ENCODE data around the gene ACTMAP. TPM values are rescaled to one million over a fixed set of nuclear protein-coding genes. Genes with fewer than 3 reads are reported as not detected.

The ACTMAP gene
- total and polyA plus RNA-seq, 2 experiments from 2014 or later = 2.5 to 7.3 TPM

DNA sequence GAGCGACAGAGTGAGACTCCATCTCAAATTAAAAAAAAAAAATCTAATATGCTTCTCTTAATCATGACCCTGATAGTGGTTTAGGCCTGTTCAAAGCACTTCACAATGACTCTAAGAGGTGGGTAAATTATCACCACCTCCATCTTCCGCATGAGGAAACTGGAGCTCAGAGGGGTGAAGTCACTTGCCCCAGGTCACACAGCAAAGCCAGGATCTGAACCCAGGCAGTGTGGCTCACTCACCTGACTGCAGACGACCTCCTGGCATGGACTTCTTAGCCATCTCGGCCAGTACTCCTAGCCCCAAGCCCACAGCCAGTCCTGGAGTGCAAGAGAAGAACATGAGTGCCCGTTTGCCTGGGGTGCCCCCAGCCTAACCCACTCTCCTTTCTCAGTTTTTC lies 40.5 kb downstream of the ACTMAP start:
- no peaks in the 10 kb centered on the region for H3F3A ChIP-seq (ENCODE audit: insufficient read depth)
- DNase-seq = no peak
- H3K4me1 ChIP-seq (ENCODE audit: insufficient read depth) = no peaks in the 10 kb centered on the region
- H3K4me2 ChIP-seq (ENCODE audit: unreplicated experiment) = no peak overlapping the region
- H3K9ac ChIP-seq = no peak overlapping the region
- H3K27me3 ChIP-seq (replicated peaks; ENCODE audit: insufficient read depth) = no peaks in the 10 kb centered on the region
- TF ChIP-seq EZH2phosphoT487 (IDR thresholded peaks at IDR 0.05; ENCODE audit: insufficient read depth, low read depth) (no peak), EZH2 (IDR thresholded peaks at IDR 0.05; ENCODE audit: insufficient read depth, poor library complexity, severe bottlenecking) (no peak)
- no peak overlapping the region for H2AFZ ChIP-seq
- 95 to 96% methylated on average over 5 of the region's 5 CpGs for WGBS, 2 experiments (ENCODE audit: low coverage in 1 of 2, low lambda C conversion rate in 2 of 2, missing lambda C conversion rate in 2 of 2)
- H3K36me3 ChIP-seq (ENCODE audit: low read depth) = peaks cover 7% of the 10 kb centered on the region; the same call in 1 of the 2 replicates
- H4K20me1 ChIP-seq (ENCODE audit: insufficient read depth) = no peaks in the 10 kb centered on the region
- no peak overlapping the region for H3K4me3 ChIP-seq
- H3K27ac ChIP-seq = no peak overlapping the region
- no peaks in the 10 kb centered on the region for H3K9me3 ChIP-seq (ENCODE audit: low read depth)
- 0 out of 2 replicates have a peak, but pooled peaks cover 6% of the 10 kb centered on the region for H3K79me2 ChIP-seq (ENCODE audit: insufficient read depth)
- in situ Hi-C loops (cut with MboI) = no loop called here
- H3K9me2 ChIP-seq (ENCODE audit: insufficient read depth) = no peaks in the 10 kb centered on the region

DNA sequence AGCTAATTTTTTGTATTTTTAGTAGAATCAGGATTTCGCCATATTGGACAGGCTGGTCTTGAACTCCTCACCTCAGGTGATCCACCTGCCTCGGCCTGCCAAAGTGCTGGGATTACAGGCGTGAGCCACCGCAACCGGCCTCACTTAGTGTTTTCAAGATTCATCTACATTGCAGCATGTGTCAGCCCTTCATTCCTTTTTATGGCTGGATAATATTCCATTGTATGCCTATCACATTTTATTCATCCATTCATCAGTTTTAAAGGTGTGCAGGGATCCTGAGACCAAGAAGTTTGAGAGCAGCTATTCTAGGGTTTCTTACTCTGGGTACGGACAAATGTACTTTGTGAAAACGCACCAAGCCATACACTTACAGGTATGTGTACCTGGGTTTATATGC lies 42.7 kb downstream of the ACTMAP start:
- H3K4me3 ChIP-seq = no peak overlapping the region
- H3K9ac ChIP-seq = no peak overlapping the region
- in situ Hi-C loops (cut with MboI) = no loop called here
- no peaks in the 10 kb centered on the region for H3K9me3 ChIP-seq (ENCODE audit: low read depth)
- no peak for DNase-seq
- H3K27me3 ChIP-seq (replicated peaks; ENCODE audit: insufficient read depth) = no peaks in the 10 kb centered on the region
- H3K9me2 ChIP-seq (ENCODE audit: insufficient read depth) = no peaks in the 10 kb centered on the region
- TF ChIP-seq EZH2phosphoT487 (IDR thresholded peaks at IDR 0.05; ENCODE audit: insufficient read depth, low read depth) (no peak), EZH2 (IDR thresholded peaks at IDR 0.05; ENCODE audit: insufficient read depth, poor library complexity, severe bottlenecking) (no peak)
- 96 to 97% methylated on average over 7 of the region's 7 CpGs for WGBS, 2 experiments (ENCODE audit: low coverage in 1 of 2, low lambda C conversion rate in 2 of 2, missing lambda C conversion rate in 2 of 2)
- no peaks in the 10 kb centered on the region for H3K4me1 ChIP-seq (ENCODE audit: insufficient read depth)
- no peak overlapping the region for H3K4me2 ChIP-seq (ENCODE audit: unreplicated experiment)
- H3K36me3 ChIP-seq (ENCODE audit: low read depth) = peaks cover 7% of the 10 kb centered on the region; the same call in 1 of the 2 replicates
- H3K79me2 ChIP-seq (ENCODE audit: insufficient read depth) = no peaks in the 10 kb centered on the region
- H3F3A ChIP-seq (ENCODE audit: insufficient read depth) = no peaks in the 10 kb centered on the region
- H4K20me1 ChIP-seq (ENCODE audit: insufficient read depth) = no peaks in the 10 kb centered on the region
- no peak overlapping the region for H2AFZ ChIP-seq
- no peak overlapping the region for H3K27ac ChIP-seq

DNA sequence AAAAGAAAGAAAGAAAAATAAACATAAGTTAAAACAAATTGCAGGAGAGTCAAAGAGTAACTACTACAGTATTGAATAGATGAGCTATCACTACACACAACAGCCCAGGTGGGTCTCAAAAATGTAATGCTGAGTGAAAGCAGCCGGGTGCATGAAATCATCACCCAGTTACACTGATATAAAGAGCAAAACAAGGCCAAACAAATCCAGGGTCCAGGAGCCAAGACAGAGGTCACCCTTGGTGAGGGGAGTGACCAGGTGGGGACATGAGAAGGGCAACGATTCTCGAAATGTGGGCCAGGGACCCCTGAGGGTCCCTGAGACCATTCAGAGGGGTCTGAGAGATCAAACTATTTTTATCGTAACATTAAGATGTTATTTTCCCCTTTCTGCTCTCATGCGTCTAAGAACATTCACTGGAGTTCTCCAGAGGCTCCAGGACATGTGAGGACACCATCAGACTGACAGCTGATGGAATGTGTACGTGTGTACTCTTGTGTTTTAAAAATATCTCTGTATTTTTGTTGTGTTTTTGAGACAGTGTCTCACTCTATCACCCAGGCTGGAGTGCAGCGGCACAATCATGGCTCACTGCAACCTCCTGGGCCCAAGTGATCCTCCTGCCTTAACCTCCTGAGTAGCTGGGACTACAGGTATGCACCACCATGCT lies 44.2 kb downstream of the ACTMAP start:
- no peaks in the 10 kb centered on the region for H4K20me1 ChIP-seq (ENCODE audit: insufficient read depth)
- no peak overlapping the region for H3K27ac ChIP-seq
- no peak overlapping the region for H3K4me2 ChIP-seq (ENCODE audit: unreplicated experiment)
- H3K9me2 ChIP-seq (ENCODE audit: insufficient read depth) = no peaks in the 10 kb centered on the region
- no peaks in the 10 kb centered on the region for H3F3A ChIP-seq (ENCODE audit: insufficient read depth)
- H3K9ac ChIP-seq = no peak overlapping the region
- no peak overlapping the region for H2AFZ ChIP-seq
- H3K27me3 ChIP-seq (replicated peaks; ENCODE audit: insufficient read depth) = no peaks in the 10 kb centered on the region
- WGBS, 2 experiments (ENCODE audit: low coverage in 1 of 2, low lambda C conversion rate in 2 of 2, missing lambda C conversion rate in 2 of 2) = 91 to 92% methylated on average over 7 of the region's 7 CpGs
- TF ChIP-seq EZH2 (IDR thresholded peaks at IDR 0.05; ENCODE audit: insufficient read depth, poor library complexity, severe bottlenecking) (no peak), EZH2phosphoT487 (IDR thresholded peaks at IDR 0.05; ENCODE audit: insufficient read depth, low read depth) (no peak)
- in situ Hi-C loops (cut with MboI) = no loop called here
- H3K4me1 ChIP-seq (ENCODE audit: insufficient read depth) = no peaks in the 10 kb centered on the region
- DNase-seq = no peak
- no peak overlapping the region for H3K4me3 ChIP-seq
- H3K9me3 ChIP-seq (ENCODE audit: low read depth) = no peaks in the 10 kb centered on the region
- peaks cover 7% of the 10 kb centered on the region; the same call in 1 of the 2 replicates for H3K36me3 ChIP-seq (ENCODE audit: low read depth)
- H3K79me2 ChIP-seq (ENCODE audit: insufficient read depth) = no peaks in the 10 kb centered on the region

GRCh38 chr19:40705362-40705651 lies 45.0 kb downstream of the ACTMAP start:
- Histone ChIP-seq H2AFZ (no peak overlapping the region), H3K36me3 (ENCODE audit: low read depth) (peaks cover 7% of the 10 kb centered on the region; the same call in 1 of the 2 replicates), H3F3A (ENCODE audit: insufficient read depth) (no peaks in the 10 kb centered on the region), H3K9ac (no peak overlapping the region), H3K9me2 (ENCODE audit: insufficient read depth) (no peaks in the 10 kb centered on the region), H3K27me3 (replicated peaks; ENCODE audit: insufficient read depth) (no peaks in the 10 kb centered on the region), H3K9me3 (ENCODE audit: low read depth) (no peaks in the 10 kb centered on the region), H3K4me2 (ENCODE audit: unreplicated experiment) (no peak overlapping the region), H3K4me1 (ENCODE audit: insufficient read depth) (no peaks in the 10 kb centered on the region), H3K79me2 (ENCODE audit: insufficient read depth) (no peaks in the 10 kb centered on the region), H3K27ac (no peak overlapping the region), H4K20me1 (ENCODE audit: insufficient read depth) (no peaks in the 10 kb centered on the region), H3K4me3 (no peak overlapping the region)
- no peak for TF ChIP-seq EZH2 (IDR thresholded peaks at IDR 0.05; ENCODE audit: insufficient read depth, poor library complexity, severe bottlenecking)
- TF ChIP-seq EZH2phosphoT487 (IDR thresholded peaks at IDR 0.05; ENCODE audit: insufficient read depth, low read depth) = no peak
- in situ Hi-C loops (cut with MboI) = no loop called here
- 94 to 97% methylated on average over 9 of the region's 9 CpGs for WGBS, 2 experiments (ENCODE audit: low coverage in 1 of 2, low lambda C conversion rate in 2 of 2, missing lambda C conversion rate in 2 of 2)
- DNase-seq = no peak

All from GM23248 (cell line).